ENCODE results near the gene HLCS.

Gene HLCS

DNA sequence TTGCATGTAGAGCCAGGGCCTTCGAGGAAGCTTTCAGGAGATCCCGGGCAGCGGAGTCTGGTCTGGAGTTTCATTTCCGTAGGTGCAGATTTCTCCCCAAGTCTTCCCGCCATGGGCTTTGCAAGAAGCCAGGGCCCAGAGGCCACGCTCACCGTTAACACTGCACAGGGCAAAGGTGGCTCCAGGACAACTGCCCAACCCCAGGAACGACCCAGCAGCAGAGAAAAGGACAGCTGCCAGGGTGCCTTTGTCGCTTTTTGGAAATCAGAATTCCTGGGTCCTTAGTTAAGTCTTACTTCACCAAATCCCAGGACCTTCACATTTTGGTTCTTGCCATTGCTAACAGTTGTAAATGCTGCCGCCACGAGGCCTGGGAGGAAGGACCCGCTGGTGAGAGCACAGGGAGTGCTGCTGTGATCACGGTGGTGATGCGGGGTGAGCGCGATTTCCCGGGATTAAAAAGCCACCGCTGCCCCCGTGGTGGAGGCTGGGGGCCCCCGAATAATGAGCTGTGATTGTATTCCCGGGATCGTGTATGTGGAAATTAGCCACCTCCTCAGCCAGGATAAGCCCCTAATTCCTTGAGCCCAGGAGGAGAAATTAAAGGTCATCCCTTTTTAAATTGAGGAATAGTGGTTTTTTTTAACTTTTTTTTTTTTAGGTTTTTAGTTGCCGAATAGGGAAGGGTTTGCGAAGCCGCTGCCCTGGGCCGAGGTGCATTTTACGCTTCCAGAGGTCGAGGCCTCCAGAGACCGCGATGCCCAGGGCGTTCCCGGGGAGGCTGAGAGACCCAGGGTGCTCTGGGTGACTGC is 259.3 kb downstream of the HLCS start:
- H3K9ac ChIP-seq (ENCODE audit: low read length), result no peak overlapping the region
- no peaks in the 10 kb centered on the region for H3K9me3 ChIP-seq (ENCODE audit: insufficient read depth, low read length)
- no peaks in the 10 kb centered on the region for H3K36me3 ChIP-seq (replicated peaks; ENCODE audit: low read depth, low read length)
- no peak overlapping the region for H3K4me2 ChIP-seq (ENCODE audit: low read length)
- H2AFZ ChIP-seq (ENCODE audit: low read depth, low read length), result no peak overlapping the region
- H3K27ac ChIP-seq (ENCODE audit: low read length), result no peak overlapping the region
- H3K4me3 ChIP-seq (ENCODE audit: low read length), result no peak overlapping the region
- H3K79me2 ChIP-seq (ENCODE audit: low read length), result no peaks in the 10 kb centered on the region
- TF ChIP-seq, protein P1, sequence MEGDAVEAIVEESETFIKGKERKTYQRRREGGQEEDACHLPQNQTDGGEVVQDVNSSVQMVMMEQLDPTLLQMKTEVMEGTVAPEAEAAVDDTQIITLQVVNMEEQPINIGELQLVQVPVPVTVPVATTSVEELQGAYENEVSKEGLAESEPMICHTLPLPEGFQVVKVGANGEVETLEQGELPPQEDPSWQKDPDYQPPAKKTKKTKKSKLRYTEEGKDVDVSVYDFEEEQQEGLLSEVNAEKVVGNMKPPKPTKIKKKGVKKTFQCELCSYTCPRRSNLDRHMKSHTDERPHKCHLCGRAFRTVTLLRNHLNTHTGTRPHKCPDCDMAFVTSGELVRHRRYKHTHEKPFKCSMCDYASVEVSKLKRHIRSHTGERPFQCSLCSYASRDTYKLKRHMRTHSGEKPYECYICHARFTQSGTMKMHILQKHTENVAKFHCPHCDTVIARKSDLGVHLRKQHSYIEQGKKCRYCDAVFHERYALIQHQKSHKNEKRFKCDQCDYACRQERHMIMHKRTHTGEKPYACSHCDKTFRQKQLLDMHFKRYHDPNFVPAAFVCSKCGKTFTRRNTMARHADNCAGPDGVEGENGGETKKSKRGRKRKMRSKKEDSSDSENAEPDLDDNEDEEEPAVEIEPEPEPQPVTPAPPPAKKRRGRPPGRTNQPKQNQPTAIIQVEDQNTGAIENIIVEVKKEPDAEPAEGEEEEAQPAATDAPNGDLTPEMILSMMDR (IDR thresholded peaks at IDR 0.05; ENCODE audit: low read depth, low read length), result no peak
- TF ChIP-seq EZH2phosphoT487 (IDR thresholded peaks at IDR 0.05; ENCODE audit: low read depth), result no peak
- H3K27me3 ChIP-seq (ENCODE audit: low read depth, low read length), result peaks cover under 1% of the 10 kb centered on the region; the same call in 1 of the 2 replicates
- H4K20me1 ChIP-seq (ENCODE audit: insufficient read depth, low read length), result no peaks in the 10 kb centered on the region
- no peaks in the 10 kb centered on the region for H3K4me1 ChIP-seq (ENCODE audit: low read length)

GRCh38 chr21:36706482-36706852 is 260.0 kb downstream of the HLCS start:
- Histone ChIP-seq H3K4me3 (ENCODE audit: low read length) (no peak overlapping the region), H3K9me3 (ENCODE audit: insufficient read depth, low read length) (no peaks in the 10 kb centered on the region), H3K4me2 (ENCODE audit: low read length) (no peak overlapping the region), H4K20me1 (ENCODE audit: insufficient read depth, low read length) (no peaks in the 10 kb centered on the region), H3K27me3 (ENCODE audit: low read depth, low read length) (no peaks in the 10 kb centered on the region), H3K9ac (ENCODE audit: low read length) (no peak overlapping the region), H3K36me3 (replicated peaks; ENCODE audit: low read depth, low read length) (no peaks in the 10 kb centered on the region), H3K27ac (ENCODE audit: low read length) (no peak overlapping the region), H3K79me2 (ENCODE audit: low read length) (no peaks in the 10 kb centered on the region), H3K4me1 (ENCODE audit: low read length) (no peaks in the 10 kb centered on the region), H2AFZ (ENCODE audit: low read depth, low read length) (no peak overlapping the region)
- TF ChIP-seq EZH2phosphoT487 (IDR thresholded peaks at IDR 0.05; ENCODE audit: low read depth), result no peak
- TF ChIP-seq, protein P1 (IDR thresholded peaks at IDR 0.05; ENCODE audit: low read depth, low read length), result no peak

DNA sequence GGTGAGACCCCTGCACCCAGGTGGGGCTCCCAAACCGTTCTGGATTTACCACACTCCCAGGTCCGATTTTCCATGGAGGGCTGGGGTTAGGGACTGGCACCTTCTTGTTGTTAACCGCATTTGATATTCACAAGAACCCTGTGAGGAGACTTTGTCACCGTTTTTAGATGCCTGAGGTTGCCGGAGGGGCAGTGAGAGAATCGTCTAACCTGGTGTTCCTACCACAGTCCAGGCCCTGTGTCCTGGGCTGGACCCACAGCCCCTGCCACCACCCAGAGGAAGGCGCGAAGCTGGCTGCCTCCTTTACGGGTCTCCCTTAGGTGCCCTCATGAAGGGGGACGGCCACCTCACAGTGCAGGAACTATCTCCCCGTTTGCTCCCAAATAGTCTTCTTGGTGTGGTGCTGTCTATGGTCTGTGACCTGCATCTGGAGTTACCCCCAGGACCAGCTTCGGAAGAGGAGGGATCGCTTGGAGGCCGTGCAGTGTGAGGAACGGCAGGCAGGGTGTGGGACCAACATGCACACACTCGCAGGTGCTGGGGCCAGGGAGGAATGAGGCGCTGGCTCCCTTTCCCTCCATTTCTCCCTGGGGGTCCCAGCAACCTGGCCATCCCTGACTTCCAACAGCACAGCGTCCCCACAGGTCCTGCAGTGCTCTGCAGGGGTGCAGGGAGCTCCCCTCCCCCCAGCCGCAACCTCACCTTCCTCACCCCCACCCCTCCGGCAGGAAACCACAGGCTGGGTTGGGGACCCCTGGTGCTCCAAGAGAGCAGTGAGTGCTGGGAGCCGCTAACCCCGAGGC is 260.6 kb downstream of the HLCS start:
- H2AFZ ChIP-seq (ENCODE audit: low read depth, low read length), result no peak overlapping the region
- no peaks in the 10 kb centered on the region for H3K36me3 ChIP-seq (replicated peaks; ENCODE audit: low read depth, low read length)
- no peak overlapping the region for H3K4me3 ChIP-seq (ENCODE audit: low read length)
- no peak overlapping the region for H3K9ac ChIP-seq (ENCODE audit: low read length)
- no peaks in the 10 kb centered on the region for H3K4me1 ChIP-seq (ENCODE audit: low read length)
- no peaks in the 10 kb centered on the region for H3K9me3 ChIP-seq (ENCODE audit: insufficient read depth, low read length)
- H3K27ac ChIP-seq (ENCODE audit: low read length), result no peak overlapping the region
- no peaks in the 10 kb centered on the region for H4K20me1 ChIP-seq (ENCODE audit: insufficient read depth, low read length)
- TF ChIP-seq, protein P1 (IDR thresholded peaks at IDR 0.05; ENCODE audit: low read depth, low read length), result no peak
- no peak for TF ChIP-seq EZH2phosphoT487 (IDR thresholded peaks at IDR 0.05; ENCODE audit: low read depth)
- H3K79me2 ChIP-seq (ENCODE audit: low read length), result no peaks in the 10 kb centered on the region
- no peak overlapping the region for H3K4me2 ChIP-seq (ENCODE audit: low read length)
- no peaks in the 10 kb centered on the region for H3K27me3 ChIP-seq (ENCODE audit: low read depth, low read length)

- Histone ChIP-seq H3K4me3 (ENCODE audit: low read length) (no peak overlapping the region), H3K9me3 (ENCODE audit: insufficient read depth, low read length) (no peaks in the 10 kb centered on the region), H3K4me2 (ENCODE audit: low read length) (no peak overlapping the region), H3K4me1 (ENCODE audit: low read length) (no peaks in the 10 kb centered on the region), H2AFZ (ENCODE audit: low read depth, low read length) (no peak overlapping the region), H3K36me3 (replicated peaks; ENCODE audit: low read depth, low read length) (no peaks in the 10 kb centered on the region), H4K20me1 (ENCODE audit: insufficient read depth, low read length) (no peaks in the 10 kb centered on the region), H3K27me3 (ENCODE audit: low read depth, low read length) (no peaks in the 10 kb centered on the region), H3K27ac (ENCODE audit: low read length) (no peak overlapping the region), H3K79me2 (ENCODE audit: low read length) (no peaks in the 10 kb centered on the region), H3K9ac (ENCODE audit: low read length) (no peak overlapping the region)
- no peak for TF ChIP-seq EZH2phosphoT487 (IDR thresholded peaks at IDR 0.05; ENCODE audit: low read depth)
- TF ChIP-seq, protein P1 (IDR thresholded peaks at IDR 0.05; ENCODE audit: low read depth, low read length), result no peak
These were observed 261.4 kb downstream of the HLCS start for GRCh38 chr21:36704958-36705678.

All from OCI-LY3 (cell line).